GM18505 (cell line): Measurements from ENCODE around the gene CRKL.

ENCODE experiments used
- ATAC-seq: cut with Tn5 transposase; IDR thresholded peaks from one replicate; pipeline ENCODE4 v1.9.1; 2021; ENCODE audit not compliant: unreplicated experiment
- POLR2A ChIP-seq: IDR thresholded peaks from 4 replicates; pipeline ENCODE4 v1.6.1; 2011; ENCODE audit warnings: borderline replicate concordance; ENCODE audit not compliant: insufficient read depth, insufficient read length; ENCODE audit errors: extremely low read depth

CRKL gene

GRCh38 chr22:20999350-21000206 is 82.4 kb downstream of the CRKL start:
- no peak for TF ChIP-seq POLR2A
- ATAC-seq: no peak

GRCh38 chr22:21000207-21000986 is 83.2 kb downstream of the CRKL start:
- no peak for TF ChIP-seq POLR2A

GRCh38 chr22:21000987-21001600 is 83.9 kb downstream of the CRKL start:
- no peak for TF ChIP-seq POLR2A
- ATAC-seq: peak; percentile 15

More at GRCh38 chr22:21000207-21000986, 83.2 kb downstream of the CRKL start:
- ATAC-seq: no peak

- TF ChIP-seq POLR2A: peak; percentile 93
- ATAC-seq: peak; percentile 83
Observed at GRCh38 chr22:21001601-21002325, 84.6 kb downstream of the CRKL start, which contains the start of gene THAP7. TSS of gene THAP7 (minus strand) at chr22:21002118. CDS start at chr22:21001911, 207 bp downstream.
